ENCODE data around the gene NR1D1. TPM values are rescaled to one million over a fixed set of nuclear protein-coding genes. Genes with fewer than 3 reads are reported as not detected.
A peak's percentile ranks its signal among the peaks of the same experiment; 100 is the strongest.

The NR1D1 gene
- total and polyA plus RNA-seq, 2 of the 13 experiments (the other 11 are each of a cell fraction or from before 2014, with no cell fraction given) = 2.1 to 2.7 TPM

GRCh38 chr17:40139566-40140058 lies 39.2 kb upstream of the NR1D1 start (continued):
- TF ChIP-seq ZBTB39 (CRISPR knock-in tag; IDR thresholded peaks at IDR 0.05) (0 out of 2 replicates have a peak, but pooled peaks have one; percentile 1), REPIN1 (CRISPR knock-in tag; IDR thresholded peaks at IDR 0.05; ENCODE audit: borderline replicate concordance, low read depth) (no peak; the same call in 1 of the 2 replicates), E2F5 (CRISPR knock-in tag; conservative IDR thresholded peaks at IDR 0.05) (no peak), ZMAT5 (CRISPR knock-in tag; IDR thresholded peaks at IDR 0.05; ENCODE audit: borderline replicate concordance, low read depth) (no peak), ZNF205 (CRISPR knock-in tag; IDR thresholded peaks at IDR 0.05) (peak; percentile 71; the same call in 1 of the 2 replicates), TCF7 (IDR thresholded peaks at IDR 0.05; ENCODE audit: low read depth) (no peak), GABPB1 (CRISPR knock-in tag; IDR thresholded peaks at IDR 0.05) (no peak), MTA3 (CRISPR knock-in tag; IDR thresholded peaks at IDR 0.05) (no peak), ZNF749 (CRISPR knock-in tag; IDR thresholded peaks at IDR 0.05; ENCODE audit: borderline replicate concordance) (no peak), ZBTB3 (CRISPR knock-in tag; IDR thresholded peaks at IDR 0.05; ENCODE audit: borderline replicate concordance, low read depth) (no peak), ZNF138 (CRISPR knock-in tag; IDR thresholded peaks at IDR 0.05; ENCODE audit: low read depth) (no peak), EEA1 (CRISPR knock-in tag; IDR thresholded peaks at IDR 0.05; ENCODE audit: borderline replicate concordance) (no peak), KMT2B (CRISPR knock-in tag; IDR thresholded peaks at IDR 0.05) (no peak; the same call in 1 of the 2 replicates), TOPORS (CRISPR knock-in tag; IDR thresholded peaks at IDR 0.05) (0 out of 2 replicates have a peak, but pooled peaks have one; percentile 12), ZNF121 (CRISPR knock-in tag; IDR thresholded peaks at IDR 0.05) (peak; percentile 100), CAMTA2 (CRISPR knock-in tag; IDR thresholded peaks at IDR 0.05; ENCODE audit: borderline replicate concordance) (no peak), RARG (CRISPR knock-in tag; IDR thresholded peaks at IDR 0.05; ENCODE audit: low read depth) (no peak), ZBTB49 (CRISPR knock-in tag; IDR thresholded peaks at IDR 0.05; ENCODE audit: borderline replicate concordance) (no peak), ZNF788 (CRISPR knock-in tag; IDR thresholded peaks at IDR 0.05; ENCODE audit: borderline replicate concordance) (no peak), TIGD3 (CRISPR knock-in tag; IDR thresholded peaks at IDR 0.05; ENCODE audit: borderline replicate concordance) (no peak; the same call in 1 of the 2 replicates), PHF20 (CRISPR knock-in tag; IDR thresholded peaks at IDR 0.05) (no peak), ZKSCAN1 (IDR thresholded peaks at IDR 0.05; ENCODE audit: low read length) (no peak), SMAD9 (CRISPR knock-in tag; IDR thresholded peaks at IDR 0.05) (no peak), IRF2 (CRISPR knock-in tag; IDR thresholded peaks at IDR 0.05) (no peak; the same call in 1 of the 2 replicates)
